Stomach (tissue), 9 donors: Measurements from ENCODE around the gene STN1. TPM values are rescaled to one million over a fixed set of nuclear protein-coding genes. Genes with fewer than 3 reads are reported as not detected.

ENCODE experiments used
- DNase-seq, 2 donors: peaks; one replicate each; pipeline versions ENCODE4 v3.0.0 to v3.0.0-alpha.2; 2013 to 2019
- H3K27ac ChIP-seq, 5 donors: fragments of 200-600 bp in 4 of 5; sonication (generic) in 4 of 5; one replicate each; pipeline ENCODE4 v1.5.1; 2013 to 2019; ENCODE audit warnings: mild to moderate bottlenecking in 1 of 5, moderate library complexity in 1 of 5
- H3K27me3 ChIP-seq, 3 donors: fragments of 200-600 bp; sonication (generic); one replicate each; pipeline ENCODE4 v1.5.1; 2017 to 2019; ENCODE audit warnings: mixed run types in 1 of 3
- H3K36me3 ChIP-seq, 4 donors: fragments of 200-600 bp; sonication (generic); 1 replicate in 3 of 4; 2 replicates in 1 of 4; pipeline ENCODE4 v1.5.1; 2016 to 2019
- H3K4me1 ChIP-seq, 4 donors: fragments of 200-600 bp; sonication (generic); one replicate each; pipeline ENCODE4 v1.5.1; 2016 to 2019
- H3K4me3 ChIP-seq, 4 donors: fragments of 200-600 bp; sonication (generic) in 3 of 4; one replicate each; pipeline ENCODE4 v1.5.1; 2016 to 2019; ENCODE audit warnings: mild to moderate bottlenecking in 1 of 4
- H3K9me3 ChIP-seq, 4 donors: fragments of 200-600 bp; sonication (generic); one replicate each; pipeline ENCODE4 v1.5.1; 2016 to 2019
- CTCF ChIP-seq, 7 experiments: fragments of 450-650 bp in 4 of 7; fragments of 200-600 bp in 3 of 7; sonication (generic) in 3 of 7; IDR thresholded peaks; one replicate each; pipeline ENCODE4 v1.5.1; 2016 to 2019; ENCODE audit warnings: antibody characterized with exemption in 7 of 7, control low read depth in 2 of 7, mild to moderate bottlenecking in 1 of 7
- EP300 ChIP-seq: sonication (generic); formaldehyde crosslinking; IDR thresholded peaks from one replicate; pipeline ENCODE4 v1.6.1; 2017; ENCODE audit warnings: antibody characterized with exemption
- POLR2A ChIP-seq, 4 donors: fragments of 450-650 bp; IDR thresholded peaks; one replicate each; pipeline ENCODE4 v1.6.1; 2016; ENCODE audit warnings: antibody characterized with exemption in 4 of 4, control low read depth in 2 of 4, mild to moderate bottlenecking in 1 of 4, moderate library complexity in 1 of 4
- POLR2AphosphoS5 ChIP-seq, 3 donors: sonication (generic); formaldehyde crosslinking; IDR thresholded peaks; one replicate each; pipeline ENCODE4 v1.6.1; 2016; ENCODE audit warnings: antibody characterized with exemption in 3 of 3
- WGBS, 5 donors: extraction: QIAGEN DNeasy Blood & Tissue Kit in 3 of 5; methylation state at CpG; one replicate each; pipeline versions ENCODE4 v1.1.5 to v1.1.7; 2013 to 2018; 5-methylcytosine and 5-hydroxymethylcytosine counted together
- intact Hi-C: fragments of 100-400 bp; cut with DNase I; formaldehyde crosslinking; loops from one replicate; pipeline ENCODE4 v1.15.1; 2023; ENCODE audit warnings: low total_unique reads
- polyA plus RNA-seq, 3 donors: library from polyadenylated mRNA; stranded (reverse); fragments of 200-250 nt; gene quantifications; one replicate each; pipeline ENCODE4 v1.2.3, GENCODE V29; 2013
- total RNA-seq, 5 donors: library from RNA; depleted of rRNA; stranded (reverse); fragments of >200 nt; gene quantifications; one replicate each; pipeline versions ENCODE4 v1.1.0 to v1.2.3, GENCODE V29; 2014 to 2016
- donor health status: healthy with polysubstance abuse.
- donor health status: Bipolar disorder and iron deficiency.
- donor health status: healthy.

STN1 gene
- total and polyA plus RNA-seq, 8 donors = 0.45 to 41.1 (median 20.5) TPM

DNA sequence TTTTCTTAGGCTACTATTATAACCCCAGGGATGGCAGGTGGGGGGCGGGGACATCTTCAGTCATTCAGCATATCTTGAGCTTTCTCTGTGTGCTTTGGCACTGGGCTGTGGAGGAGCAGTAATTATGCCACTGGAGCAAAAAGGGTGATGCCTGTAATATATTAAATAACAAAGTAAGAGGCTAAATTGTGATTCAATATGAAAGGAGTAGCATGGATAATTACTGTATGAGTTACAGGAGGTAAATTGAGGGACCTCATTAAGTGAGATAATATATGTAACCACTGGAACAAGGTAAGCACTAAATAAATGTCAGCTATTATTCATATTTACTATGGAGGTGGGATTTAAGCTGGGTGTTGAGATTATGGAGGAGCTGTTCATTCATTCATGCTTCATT, 3.3 kb upstream of the STN1 start:
- DNase-seq = no peak
- H3K27me3 ChIP-seq = no peaks in the 10 kb centered on the region
- no peaks in the 10 kb centered on the region for H3K36me3 ChIP-seq
- 77 to 89% (median 80%) methylated on average over 1 of the region's 1 CpG for WGBS, 5 donors
- no peak overlapping the region for H3K4me3 ChIP-seq
- intact Hi-C loops = no loop called here
- peaks cover 12 to 32% (median 19%) of the 10 kb centered on the region in 4 donors for H3K4me1 ChIP-seq
- no peaks in the 10 kb centered on the region for H3K9me3 ChIP-seq
- H3K27ac ChIP-seq = no peak overlapping the region
- TF ChIP-seq POLR2A (IDR thresholded peaks at IDR 0.05) = no peak
- no peak for TF ChIP-seq POLR2AphosphoS5 (IDR thresholded peaks at IDR 0.05)
- TF ChIP-seq CTCF (IDR thresholded peaks at IDR 0.05) = no peak
- no peak for TF ChIP-seq EP300

DNA sequence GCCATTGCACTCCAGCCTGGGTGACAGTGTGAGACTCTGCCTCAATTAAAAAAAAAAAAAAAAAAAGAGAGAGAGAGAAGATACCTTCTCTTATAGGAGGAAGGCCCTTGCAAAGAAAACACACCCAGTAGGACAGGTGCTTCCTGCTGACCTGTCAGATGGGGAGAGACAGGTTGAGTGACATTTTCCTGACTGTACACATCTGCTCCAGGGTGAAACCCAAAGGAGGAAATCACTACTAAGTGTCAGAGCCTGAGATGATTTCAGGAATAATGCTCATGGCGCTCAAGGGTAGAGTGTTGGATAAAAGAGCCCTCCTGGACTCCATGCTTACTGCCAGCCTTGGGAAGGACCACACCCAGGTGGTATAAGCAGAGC, 1.7 kb upstream of the STN1 start:
- Histone ChIP-seq H3K27me3 (no peaks in the 10 kb centered on the region), H3K27ac (no peak overlapping the region), H3K4me3 (no peak overlapping the region), H3K36me3 (no peaks in the 10 kb centered on the region), H3K9me3 (no peaks in the 10 kb centered on the region), H3K4me1 (peaks cover 14 to 47% (median 32%) of the 10 kb centered on the region in 4 donors)
- intact Hi-C loops = no loop called here
- WGBS, 5 donors = 92 to 100% (median 98%) methylated on average over 1 of the region's 1 CpG
- no peak for TF ChIP-seq EP300
- no peak for TF ChIP-seq CTCF (IDR thresholded peaks at IDR 0.05)
- no peak for TF ChIP-seq POLR2AphosphoS5 (IDR thresholded peaks at IDR 0.05)
- TF ChIP-seq POLR2A (IDR thresholded peaks at IDR 0.05) = no peak
- no peak for DNase-seq

DNA sequence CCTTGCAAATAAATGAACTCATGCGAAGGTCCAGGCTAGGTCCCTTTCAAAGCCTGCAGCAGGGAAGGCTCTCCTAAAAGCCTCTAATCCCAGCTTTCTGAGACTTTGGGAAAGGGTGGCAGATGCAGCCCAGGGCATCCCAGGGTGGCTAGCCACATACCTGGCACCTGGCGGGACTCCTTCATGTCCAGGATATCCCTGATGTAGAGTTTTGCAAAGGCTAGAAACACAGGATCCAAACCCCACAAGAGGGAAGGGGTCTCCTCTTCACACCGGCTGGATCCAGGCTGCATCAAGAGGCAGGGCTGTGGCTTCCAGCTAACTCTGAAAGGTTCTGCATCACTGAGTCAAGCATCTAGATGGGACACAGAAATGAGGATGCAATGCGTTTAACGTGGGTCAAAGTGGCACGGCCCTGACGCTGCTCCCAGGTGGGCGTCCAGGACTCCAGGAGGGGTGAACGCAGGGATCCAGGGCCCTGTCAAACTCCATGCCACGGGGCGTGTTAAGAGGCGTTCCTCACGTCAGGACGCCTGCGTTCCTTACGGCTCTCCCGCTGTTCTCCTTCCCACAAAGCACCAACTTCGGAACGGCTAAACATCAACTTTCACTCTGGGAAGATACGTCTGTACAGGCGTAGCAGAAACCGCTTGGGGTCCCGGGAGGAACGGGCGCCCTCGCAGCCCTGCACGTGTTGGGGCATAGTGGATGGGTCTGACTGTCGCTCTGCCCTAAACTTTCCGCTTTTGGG, 507 bp downstream of the STN1 start:
- TF ChIP-seq EP300 = no peak
- peak overlapping the region; percentile 92 to 98 (median 95) for H3K27ac ChIP-seq
- intact Hi-C loops = no loop called here
- H3K4me1 ChIP-seq = peaks cover 14 to 52% (median 34%) of the 10 kb centered on the region in 4 donors
- H3K27me3 ChIP-seq = no peaks in the 10 kb centered on the region
- no peaks in the 10 kb centered on the region for H3K9me3 ChIP-seq
- DNase-seq = peak; percentile 53 to 76
- H3K4me3 ChIP-seq = peak overlapping the region; percentile 52 to 66 (median 60)
- 0 to 3% (median 1%) methylated on average over 29 of the region's 29 CpGs for WGBS, 5 donors
- H3K36me3 ChIP-seq = peaks cover 0 to 6% (median 3%) of the 10 kb centered on the region in 4 donors

- Histone ChIP-seq H3K27ac (peak overlapping the region; percentile 43 to 98 (median 95)), H3K27me3 (no peaks in the 10 kb centered on the region), H3K9me3 (no peaks in the 10 kb centered on the region), H3K36me3 (peaks cover 0 to 7% (median 3%) of the 10 kb centered on the region in 4 donors), H3K4me1 (peaks cover 14 to 50% (median 34%) of the 10 kb centered on the region in 4 donors), H3K4me3 (peak overlapping the region; percentile 52 to 66 (median 60))
- DNase-seq = no peak
- no peak for TF ChIP-seq CTCF (IDR thresholded peaks at IDR 0.05)
- TF ChIP-seq EP300 = no peak
- TF ChIP-seq POLR2AphosphoS5 (IDR thresholded peaks at IDR 0.05) = no peak
- TF ChIP-seq POLR2A (IDR thresholded peaks at IDR 0.05) = no peak
- WGBS, 5 donors = 10 to 15% (median 13%) methylated on average over 2 of the region's 2 CpGs
- intact Hi-C loops = no loop called here
Observed at GRCh38 chr10:103916876-103917275, 1.1 kb downstream of the STN1 start.

DNA sequence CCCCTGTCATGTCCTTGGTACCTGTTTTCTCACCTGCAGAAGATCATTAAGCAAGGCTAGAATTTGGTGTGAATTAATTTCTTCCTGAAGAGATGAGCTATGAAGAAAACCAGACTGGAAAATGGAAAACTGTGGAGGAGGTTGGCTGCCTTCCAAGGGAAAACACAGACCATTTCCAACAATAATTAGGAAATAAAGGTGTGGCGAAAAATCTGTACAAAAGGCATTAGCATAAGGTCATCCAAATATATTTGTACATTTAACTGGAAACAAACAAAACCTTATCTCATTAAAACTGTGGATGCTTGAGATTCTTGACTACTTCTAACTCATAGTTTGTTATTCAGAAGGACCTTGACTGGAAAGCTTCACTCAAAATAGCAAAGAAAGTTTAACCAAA, 1.7 kb downstream of the STN1 start:
- peak overlapping the region in 3 of 4 donors; percentile 52 to 65 (median 54) for H3K4me3 ChIP-seq

More for the DNA sequence above, 1.7 kb downstream of the STN1 start:
- intact Hi-C loops = no loop called here
- no peaks in the 10 kb centered on the region for H3K27me3 ChIP-seq
- peak overlapping the region in 4 of 5 donors; percentile 92 to 98 (median 96) for H3K27ac ChIP-seq
- 6 to 34% (median 20%) methylated on average over 1 of the region's 1 CpG for WGBS, 5 donors
- H3K9me3 ChIP-seq = no peaks in the 10 kb centered on the region
- peaks cover 0 to 7% (median 3%) of the 10 kb centered on the region in 4 donors for H3K36me3 ChIP-seq
- TF ChIP-seq POLR2AphosphoS5 (IDR thresholded peaks at IDR 0.05) = peak in 1 of 3 donors; percentile 17
- TF ChIP-seq CTCF (IDR thresholded peaks at IDR 0.05) = no peak
- no peak for TF ChIP-seq EP300
- peaks cover 14 to 46% (median 36%) of the 10 kb centered on the region in 4 donors for H3K4me1 ChIP-seq
- DNase-seq = peak in 1 of 2 donors; percentile 59
